HL-60 (cell line): Measurements from ENCODE around the gene COL4A2.

Experiments used
- DNase-seq, 2 experiments: peaks; one replicate each; pipeline ENCODE4 v3.0.0-alpha.2; 2010 to 2020; ENCODE audit warnings: low read depth in 1 of 2, low spot score in 1 of 2
- H3K27ac ChIP-seq: fragments of 250-450 bp; sonication (Bioruptor Pico); replicated peaks from 2 replicates; pipeline ENCODE4 v1.5.1; 2020; ENCODE audit warnings: mild to moderate bottlenecking, moderate library complexity
- H3K27me3 ChIP-seq: fragments of 250-450 bp; sonication (Bioruptor Pico); 2 replicates; pipeline ENCODE4 v1.5.1; 2021; ENCODE audit warnings: mild to moderate bottlenecking, moderate library complexity; ENCODE audit not compliant: insufficient read depth, poor library complexity, severe bottlenecking
- H3K4me3 ChIP-seq: replicated peaks from 2 replicates; pipeline ENCODE4 v1.5.1; 2011; ENCODE audit warnings: mild to moderate bottlenecking, control low read depth, low read length; ENCODE audit not compliant: insufficient read depth
- GABPA ChIP-seq: IDR thresholded peaks from 2 replicates; pipeline ENCODE4 v1.6.1; 2012; ENCODE audit warnings: low read depth
- POLR2AphosphoS5 ChIP-seq: IDR thresholded peaks from 2 replicates; pipeline ENCODE4 v1.6.1; 2012; ENCODE audit warnings: low read depth
- SPI1 ChIP-seq: IDR thresholded peaks from 2 replicates; pipeline ENCODE4 v1.6.1; 2012; ENCODE audit warnings: low read depth, mild to moderate bottlenecking, borderline replicate concordance
- TF ChIP-seq, protein P1 (sequence below): IDR thresholded peaks from 2 replicates; pipeline ENCODE4 v1.6.1; 2012; ENCODE audit warnings: low read depth; ENCODE audit not compliant: insufficient replicate concordance
- TF ChIP-seq, protein P2 (sequence below): IDR thresholded peaks from one replicate; pipeline ENCODE4 v1.5.1; 2011; ENCODE audit warnings: low read length, control low read depth, inconsistent platforms; ENCODE audit not compliant: insufficient read depth

The COL4A2 gene

DNA sequence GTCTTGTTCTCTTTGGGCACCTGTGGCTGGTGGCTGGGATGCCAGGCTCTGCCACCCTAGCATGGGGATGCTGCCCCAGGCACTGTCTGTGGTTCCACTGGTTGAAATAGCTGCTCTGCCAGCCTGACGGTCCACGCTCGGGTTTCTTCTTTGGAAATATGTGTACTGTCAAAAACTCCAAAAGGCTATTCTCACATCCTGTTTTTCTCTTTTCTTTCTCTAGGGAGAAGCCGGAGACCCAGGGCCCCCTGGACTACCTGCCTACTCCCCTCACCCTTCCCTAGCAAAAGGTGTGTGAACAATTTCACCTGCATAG lies 139.4 kb downstream of the COL4A2 start:
- no peak overlapping the region for H3K4me3 ChIP-seq

DNA sequence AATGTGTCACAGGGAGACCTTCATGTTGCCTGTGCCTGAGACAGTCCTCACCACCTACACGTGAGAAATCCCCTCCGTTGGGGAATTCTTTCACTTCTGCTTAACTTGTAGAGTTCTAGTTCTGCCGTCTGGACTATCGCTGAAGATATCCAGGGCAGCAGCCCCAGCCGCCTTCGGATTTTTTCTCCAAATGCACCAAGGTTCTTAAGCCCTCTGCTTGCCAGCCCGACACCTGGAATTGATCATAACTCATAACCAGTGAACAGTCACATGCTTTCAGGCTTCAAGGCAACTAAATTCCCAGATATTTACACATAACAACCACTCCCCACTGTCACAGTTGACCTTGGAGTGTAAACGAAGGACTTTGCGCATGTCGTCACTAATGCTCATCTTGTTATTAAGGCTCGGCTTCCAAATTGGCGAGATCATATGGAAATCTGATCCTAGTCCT lies 140.0 kb downstream of the COL4A2 start:
- H3K27me3 ChIP-seq: peaks cover 9% of the 10 kb centered on the region
- no peak for DNase-seq
- H3K27ac ChIP-seq: no peak overlapping the region
- H3K4me3 ChIP-seq: no peak overlapping the region
- TF ChIP-seq, protein P1, sequence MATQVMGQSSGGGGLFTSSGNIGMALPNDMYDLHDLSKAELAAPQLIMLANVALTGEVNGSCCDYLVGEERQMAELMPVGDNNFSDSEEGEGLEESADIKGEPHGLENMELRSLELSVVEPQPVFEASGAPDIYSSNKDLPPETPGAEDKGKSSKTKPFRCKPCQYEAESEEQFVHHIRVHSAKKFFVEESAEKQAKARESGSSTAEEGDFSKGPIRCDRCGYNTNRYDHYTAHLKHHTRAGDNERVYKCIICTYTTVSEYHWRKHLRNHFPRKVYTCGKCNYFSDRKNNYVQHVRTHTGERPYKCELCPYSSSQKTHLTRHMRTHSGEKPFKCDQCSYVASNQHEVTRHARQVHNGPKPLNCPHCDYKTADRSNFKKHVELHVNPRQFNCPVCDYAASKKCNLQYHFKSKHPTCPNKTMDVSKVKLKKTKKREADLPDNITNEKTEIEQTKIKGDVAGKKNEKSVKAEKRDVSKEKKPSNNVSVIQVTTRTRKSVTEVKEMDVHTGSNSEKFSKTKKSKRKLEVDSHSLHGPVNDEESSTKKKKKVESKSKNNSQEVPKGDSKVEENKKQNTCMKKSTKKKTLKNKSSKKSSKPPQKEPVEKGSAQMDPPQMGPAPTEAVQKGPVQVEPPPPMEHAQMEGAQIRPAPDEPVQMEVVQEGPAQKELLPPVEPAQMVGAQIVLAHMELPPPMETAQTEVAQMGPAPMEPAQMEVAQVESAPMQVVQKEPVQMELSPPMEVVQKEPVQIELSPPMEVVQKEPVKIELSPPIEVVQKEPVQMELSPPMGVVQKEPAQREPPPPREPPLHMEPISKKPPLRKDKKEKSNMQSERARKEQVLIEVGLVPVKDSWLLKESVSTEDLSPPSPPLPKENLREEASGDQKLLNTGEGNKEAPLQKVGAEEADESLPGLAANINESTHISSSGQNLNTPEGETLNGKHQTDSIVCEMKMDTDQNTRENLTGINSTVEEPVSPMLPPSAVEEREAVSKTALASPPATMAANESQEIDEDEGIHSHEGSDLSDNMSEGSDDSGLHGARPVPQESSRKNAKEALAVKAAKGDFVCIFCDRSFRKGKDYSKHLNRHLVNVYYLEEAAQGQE: no peak
- no peak for TF ChIP-seq GABPA
- TF ChIP-seq, protein P2, sequence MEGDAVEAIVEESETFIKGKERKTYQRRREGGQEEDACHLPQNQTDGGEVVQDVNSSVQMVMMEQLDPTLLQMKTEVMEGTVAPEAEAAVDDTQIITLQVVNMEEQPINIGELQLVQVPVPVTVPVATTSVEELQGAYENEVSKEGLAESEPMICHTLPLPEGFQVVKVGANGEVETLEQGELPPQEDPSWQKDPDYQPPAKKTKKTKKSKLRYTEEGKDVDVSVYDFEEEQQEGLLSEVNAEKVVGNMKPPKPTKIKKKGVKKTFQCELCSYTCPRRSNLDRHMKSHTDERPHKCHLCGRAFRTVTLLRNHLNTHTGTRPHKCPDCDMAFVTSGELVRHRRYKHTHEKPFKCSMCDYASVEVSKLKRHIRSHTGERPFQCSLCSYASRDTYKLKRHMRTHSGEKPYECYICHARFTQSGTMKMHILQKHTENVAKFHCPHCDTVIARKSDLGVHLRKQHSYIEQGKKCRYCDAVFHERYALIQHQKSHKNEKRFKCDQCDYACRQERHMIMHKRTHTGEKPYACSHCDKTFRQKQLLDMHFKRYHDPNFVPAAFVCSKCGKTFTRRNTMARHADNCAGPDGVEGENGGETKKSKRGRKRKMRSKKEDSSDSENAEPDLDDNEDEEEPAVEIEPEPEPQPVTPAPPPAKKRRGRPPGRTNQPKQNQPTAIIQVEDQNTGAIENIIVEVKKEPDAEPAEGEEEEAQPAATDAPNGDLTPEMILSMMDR: no peak
- TF ChIP-seq SPI1: no peak
- TF ChIP-seq POLR2AphosphoS5: no peak

More for the DNA sequence above, 139.4 kb downstream of the COL4A2 start:
- DNase-seq: no peak
- Histone ChIP-seq H3K27ac (no peak overlapping the region), H3K27me3 (peaks cover 9% of the 10 kb centered on the region)
- no peak for TF ChIP-seq SPI1
- TF ChIP-seq, protein P1: no peak
- TF ChIP-seq, protein P2: no peak
- no peak for TF ChIP-seq POLR2AphosphoS5
- TF ChIP-seq GABPA: no peak

DNA sequence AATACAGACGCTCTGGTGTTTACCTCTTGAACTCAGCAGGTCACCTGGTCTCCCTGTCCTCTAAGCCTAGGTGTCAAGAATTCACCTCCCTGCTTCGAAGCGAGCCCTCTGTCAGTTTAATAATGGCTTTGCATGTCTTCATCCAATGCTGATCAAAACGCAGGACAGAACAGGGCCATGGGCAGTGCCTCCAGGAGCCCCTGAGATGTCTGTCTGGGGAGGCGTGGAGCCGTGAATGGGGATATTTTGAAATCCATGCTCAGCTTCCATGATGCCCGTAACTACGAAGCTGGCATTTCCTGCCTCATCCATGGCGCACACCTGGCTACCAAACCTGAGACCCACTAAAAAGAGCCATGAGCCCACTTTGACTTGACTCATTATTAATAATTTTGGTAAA lies 140.7 kb downstream of the COL4A2 start:
- DNase-seq: no peak
- TF ChIP-seq, protein P1: no peak
- TF ChIP-seq GABPA (no peak), POLR2AphosphoS5 (no peak), SPI1 (no peak)
- TF ChIP-seq, protein P2: no peak
- Histone ChIP-seq H3K27ac (no peak overlapping the region), H3K4me3 (no peak overlapping the region), H3K27me3 (peaks cover 9% of the 10 kb centered on the region)
